Spleen (tissue), 11 donors: ENCODE results near the gene OR51E2. TPM values are rescaled to one million over a fixed set of nuclear protein-coding genes. Genes with fewer than 3 reads are reported as not detected.

Experiments
- DNase-seq: peaks from one replicate; pipeline ENCODE4 v3.0.0-alpha.2; 2020
- H3K27ac ChIP-seq, 8 donors: fragments of 200-600 bp; sonication (generic) in 7 of 8; 1 replicate in 4 of 8; 2 replicates in 4 of 8; pipeline versions ENCODE4 v1.5.0 to v1.8.0; 2016 to 2021; ENCODE audit warnings: inconsistent platforms in 4 of 8, mild to moderate bottlenecking in 4 of 8, moderate library complexity in 1 of 8
- H3K27me3 ChIP-seq, 7 donors: fragments of 200-600 bp; sonication (generic) in 6 of 7; replicated peaks in 1 of 7; 1 replicate in 4 of 7; 2 replicates in 3 of 7; pipeline versions ENCODE4 v1.5.0 to v1.8.0; 2016 to 2021; ENCODE audit warnings: inconsistent platforms in 3 of 7, mild to moderate bottlenecking in 1 of 7
- H3K36me3 ChIP-seq, 6 donors: fragments of 200-600 bp; sonication (generic) in 5 of 6; 1 replicate in 4 of 6; 2 replicates in 2 of 6; pipeline versions ENCODE4 v1.5.0 to v1.8.0; 2016 to 2021; ENCODE audit warnings: inconsistent platforms in 2 of 6
- H3K4me1 ChIP-seq, 6 donors: fragments of 200-600 bp; sonication (generic) in 5 of 6; 1 replicate in 3 of 6; 2 replicates in 3 of 6; pipeline versions ENCODE4 v1.5.0 to v1.8.0; 2016 to 2021; ENCODE audit warnings: inconsistent platforms in 3 of 6
- H3K4me3 ChIP-seq, 8 donors: fragments of 200-600 bp; sonication (generic) in 7 of 8; 1 replicate in 4 of 8; 2 replicates in 4 of 8; pipeline versions ENCODE4 v1.5.0 to v1.8.0; 2016 to 2021; ENCODE audit warnings: inconsistent platforms in 4 of 8, mild to moderate bottlenecking in 4 of 8, moderate library complexity in 2 of 8
- H3K9me3 ChIP-seq, 8 donors: fragments of 200-600 bp; sonication (generic) in 7 of 8; 1 replicate in 4 of 8; 2 replicates in 4 of 8; pipeline versions ENCODE4 v1.5.0 to v1.8.0; 2016 to 2021; ENCODE audit warnings: inconsistent platforms in 4 of 8
- CTCF ChIP-seq, 11 experiments: fragments of 200-600 bp in 7 of 11; fragments of 450-650 bp in 4 of 11; sonication (generic) in 4 of 11; IDR thresholded peaks in 8 of 11; conservative IDR thresholded peaks in 3 of 11; 1 replicate in 7 of 11; 2 replicates in 4 of 11; pipeline versions ENCODE4 v1.4.0 to v1.8.0; 2016 to 2021; ENCODE audit warnings: antibody characterized with exemption in 11 of 11, inconsistent platforms in 4 of 11, mild to moderate bottlenecking in 1 of 11
- POLR2A ChIP-seq, 3 donors: fragments of 450-650 bp; IDR thresholded peaks; one replicate each; pipeline ENCODE4 v1.5.1; 2017; ENCODE audit warnings: antibody characterized with exemption in 3 of 3, mild to moderate bottlenecking in 1 of 3
- POLR2AphosphoS5 ChIP-seq, 3 donors: sonication (generic); formaldehyde crosslinking; IDR thresholded peaks; one replicate each; pipeline ENCODE4 v1.5.1; 2017; ENCODE audit warnings: antibody characterized with exemption in 3 of 3
- WGBS, 5 donors: extraction: QIAGEN DNeasy Blood & Tissue Kit in 3 of 5; methylation state at CpG; one replicate each; pipeline versions ENCODE4 v1.1.5 to v1.1.7; 2013 to 2018; 5-methylcytosine and 5-hydroxymethylcytosine counted together
- intact Hi-C: fragments of 100-400 bp; cut with DNase I; formaldehyde crosslinking; loops from one replicate; pipeline ENCODE4 v1.15.0; 2023; ENCODE audit warnings: low total_unique reads
- polyA plus RNA-seq, 3 donors: library from polyadenylated mRNA; stranded (reverse); fragments of 200-250 nt; gene quantifications; one replicate each; pipeline ENCODE4 v1.2.1, GENCODE V29; 2013
- total RNA-seq, 7 donors: library from RNA; depleted of rRNA in 3 of 7; stranded (reverse); fragments of >200 nt in 3 of 7; fragmentation: NEBNext Ultra II Directional in 4 of 7; extraction: Animal tissue kit (Norgen Biotek cat#: 25700) in 4 of 7; gene quantifications; one replicate each; pipeline versions ENCODE4 v1.1.0 to v1.2.1, GENCODE V29; 2016 to 2021
- donor health status: healthy with polysubstance abuse.
- donor health status: DM: no; HTN: no; CAD: no; lungs with moderate emphysema.
- donor health status: DM: no; HTN: no; CAD: no.
- donor health status: Bipolar disorder and iron deficiency.
- donor health status: healthy.
- donor health status: DM: no; HTN: no; CAD: no.
- donor health status: DM: yes; HTN: yes; CAD: no.

Gene OR51E2
- total and polyA plus RNA-seq, 10 donors = 0.05 to 0.09 TPM; not detected in 8

GRCh38 chr11:4672470-4672869, 25.2 kb downstream of the OR51E2 start:
- WGBS, 5 donors = 61 to 81% (median 74%) methylated on average over 3 of the region's 3 CpGs
- no peak for DNase-seq
- Histone ChIP-seq H3K36me3 (no peaks in the 10 kb centered on the region), H3K27me3 (peaks cover 0 to 19% (median 0%) of the 10 kb centered on the region in 7 donors), H3K9me3 (no peaks in the 10 kb centered on the region), H3K4me3 (no peak overlapping the region), H3K4me1 (no peaks in the 10 kb centered on the region), H3K27ac (no peak overlapping the region)
- TF ChIP-seq POLR2AphosphoS5 (IDR thresholded peaks at IDR 0.05) = no peak
- no peak for TF ChIP-seq POLR2A (IDR thresholded peaks at IDR 0.05)
- TF ChIP-seq CTCF (IDR thresholded peaks at IDR 0.05 in 8 of 11, conservative IDR thresholded peaks at IDR 0.05 in 3 of 11) = no peak
- intact Hi-C loops = no loop called here

GRCh38 chr11:4671741-4672140, 25.9 kb downstream of the OR51E2 start:
- peaks cover 0 to 16% (median 0%) of the 10 kb centered on the region in 7 donors for H3K27me3 ChIP-seq
- H3K4me1 ChIP-seq = no peaks in the 10 kb centered on the region
- WGBS, 5 donors = 77 to 93% (median 88%) methylated on average over 2 of the region's 2 CpGs
- no peak overlapping the region for H3K4me3 ChIP-seq
- H3K36me3 ChIP-seq = no peaks in the 10 kb centered on the region
- no peak for DNase-seq
- no peaks in the 10 kb centered on the region for H3K9me3 ChIP-seq
- H3K27ac ChIP-seq = no peak overlapping the region
- intact Hi-C loops = no loop called here
- TF ChIP-seq POLR2AphosphoS5 (IDR thresholded peaks at IDR 0.05) = no peak
- no peak for TF ChIP-seq POLR2A (IDR thresholded peaks at IDR 0.05)
- no peak for TF ChIP-seq CTCF (IDR thresholded peaks at IDR 0.05 in 8 of 11, conservative IDR thresholded peaks at IDR 0.05 in 3 of 11)

- intact Hi-C loops = no loop called here
- TF ChIP-seq POLR2AphosphoS5 (IDR thresholded peaks at IDR 0.05) (no peak), POLR2A (IDR thresholded peaks at IDR 0.05) (no peak), CTCF (IDR thresholded peaks at IDR 0.05 in 8 of 11, conservative IDR thresholded peaks at IDR 0.05 in 3 of 11) (no peak)
- no peaks in the 10 kb centered on the region for H3K36me3 ChIP-seq
- H3K9me3 ChIP-seq = no peaks in the 10 kb centered on the region
- H3K27me3 ChIP-seq = peaks cover 0 to 7% (median 0%) of the 10 kb centered on the region in 7 donors
- no peaks in the 10 kb centered on the region for H3K4me1 ChIP-seq
- H3K4me3 ChIP-seq = no peak overlapping the region
- WGBS, 5 donors = 69 to 89% (median 81%) methylated on average over 2 of the region's 2 CpGs
- H3K27ac ChIP-seq = no peak overlapping the region
- no peak for DNase-seq
Measured at GRCh38 chr11:4665424-4665823, 32.2 kb downstream of the OR51E2 start.

GRCh38 chr11:4664786-4665185, 32.9 kb downstream of the OR51E2 start:
- Histone ChIP-seq H3K4me3 (no peak overlapping the region), H3K27ac (no peak overlapping the region), H3K4me1 (no peaks in the 10 kb centered on the region), H3K9me3 (no peaks in the 10 kb centered on the region), H3K27me3 (peaks cover 0 to 7% (median 0%) of the 10 kb centered on the region in 7 donors), H3K36me3 (no peaks in the 10 kb centered on the region)
- intact Hi-C loops = no loop called here
- DNase-seq = no peak
- no peak for TF ChIP-seq CTCF (IDR thresholded peaks at IDR 0.05 in 8 of 11, conservative IDR thresholded peaks at IDR 0.05 in 3 of 11)
- TF ChIP-seq POLR2AphosphoS5 (IDR thresholded peaks at IDR 0.05) = no peak
- no peak for TF ChIP-seq POLR2A (IDR thresholded peaks at IDR 0.05)
- WGBS, 5 donors = 40 to 81% (median 67%) methylated on average over 3 of the region's 3 CpGs
